Activated T-cell treated with anti-CD3 and anti-CD28 coated beads, Interleukin-2, amount 50 U/mL, for 24 hours (primary cell): ENCODE data around the gene CAMKK2.
"Not testable (repeated sequence)": the region's sequence is repeated elsewhere in the genome, so short reads cannot be mapped to it uniquely, and the experiment has no call there.

Experiments
- DNase-seq: peaks from one replicate; pipeline ENCODE4 v3.0.0-alpha.2; 2020
- H3K27ac Mint-ChIP-seq: 2 replicates; pipeline ENCODE4 v1.8.0; 2020; ENCODE audit warnings: mild to moderate bottlenecking, mixed read lengths
- H3K27me3 Mint-ChIP-seq: 2 replicates; pipeline ENCODE4 v1.8.0; 2020; ENCODE audit warnings: mixed read lengths
- H3K36me3 Mint-ChIP-seq: 2 replicates; pipeline ENCODE4 v1.8.0; 2020; ENCODE audit warnings: low read depth, mixed read lengths
- H3K4me1 Mint-ChIP-seq: 2 replicates; pipeline ENCODE4 v1.8.0; 2020; ENCODE audit warnings: low read depth, mixed read lengths
- H3K4me3 Mint-ChIP-seq: 2 replicates; pipeline ENCODE4 v1.8.0; 2020; ENCODE audit warnings: mild to moderate bottlenecking, moderate library complexity, mixed read lengths
- H3K9me3 Mint-ChIP-seq: 2 replicates; pipeline ENCODE4 v1.8.0; 2020; ENCODE audit warnings: mixed read lengths

CAMKK2 gene

DNA sequence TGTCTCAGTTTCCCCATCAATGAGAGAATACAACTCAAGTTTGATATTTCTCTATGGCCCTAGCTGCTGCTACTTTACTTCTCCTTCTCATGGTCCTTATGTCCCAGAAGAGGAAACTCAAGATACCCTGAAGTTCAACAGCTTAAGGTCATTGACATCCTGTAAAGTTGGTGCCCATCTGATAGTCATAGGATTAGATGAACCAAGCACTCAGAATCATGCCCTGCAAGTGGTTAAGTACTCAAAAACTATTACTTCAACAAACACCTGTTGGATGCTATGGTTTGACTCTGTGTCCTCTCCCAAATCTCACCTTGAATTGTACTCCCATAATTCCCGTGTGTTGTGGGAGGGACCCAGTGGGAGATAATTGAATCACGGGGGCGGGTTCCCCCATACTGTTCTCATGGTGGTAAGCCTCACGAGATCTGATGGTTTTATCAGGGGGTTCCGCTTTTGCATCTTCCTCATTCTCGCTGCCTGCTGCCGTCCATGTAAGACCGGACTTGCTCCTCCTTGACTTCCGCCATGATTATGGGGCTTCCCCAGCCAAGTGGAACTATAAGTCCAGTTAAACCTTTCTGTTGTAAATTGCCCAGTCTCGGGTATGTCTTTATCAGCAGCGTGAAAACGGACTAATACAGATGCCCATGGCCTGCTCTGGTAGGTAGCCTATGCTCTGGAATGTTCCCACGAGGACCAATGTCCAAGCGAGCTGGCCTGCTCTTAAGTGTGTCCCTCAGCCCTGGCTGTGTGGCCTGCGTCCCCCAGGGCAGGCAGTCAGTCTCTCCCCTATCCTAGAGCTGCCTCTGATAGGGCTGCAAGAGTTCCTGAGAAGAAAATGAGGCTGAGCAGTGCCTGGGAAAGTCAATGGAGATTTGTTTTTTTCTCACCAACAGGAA lies 18.1 kb downstream of the CAMKK2 start:
- H3K4me1 Mint-ChIP-seq = peaks cover 12% of the 10 kb centered on the region
- no peak overlapping the region for H3K27ac Mint-ChIP-seq
- H3K9me3 Mint-ChIP-seq = no peaks in the 10 kb centered on the region
- DNase-seq = no peak
- peaks cover 74% of the 10 kb centered on the region for H3K36me3 Mint-ChIP-seq
- H3K27me3 Mint-ChIP-seq = no peaks in the 10 kb centered on the region
- H3K4me3 Mint-ChIP-seq = no peak overlapping the region

DNA sequence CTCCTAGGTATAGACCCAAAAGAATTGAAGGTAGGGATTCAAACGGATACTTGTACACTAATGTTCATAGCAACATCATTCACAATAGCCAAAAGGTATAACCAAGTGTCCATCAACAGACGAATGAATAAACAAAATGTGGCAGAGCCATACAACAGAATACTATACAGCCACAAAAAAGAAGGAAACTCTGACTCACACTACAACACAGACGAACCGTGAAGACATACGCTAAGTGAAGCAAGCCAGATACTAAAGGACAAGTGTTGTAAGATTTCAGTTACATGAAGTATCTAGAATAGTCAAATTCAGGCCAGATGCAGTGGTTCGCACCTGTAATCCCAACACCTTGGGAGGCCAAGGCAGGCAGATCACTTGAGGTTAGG lies 19.1 kb downstream of the CAMKK2 start:
- Mint-ChIP-seq H3K36me3 (peaks cover 79% of the 10 kb centered on the region), H3K27ac (peak overlapping the region; percentile 12), H3K9me3 (no peaks in the 10 kb centered on the region), H3K27me3 (no peaks in the 10 kb centered on the region), H3K4me1 (peaks cover 12% of the 10 kb centered on the region), H3K4me3 (no peak overlapping the region)
- DNase-seq = no peak

DNA sequence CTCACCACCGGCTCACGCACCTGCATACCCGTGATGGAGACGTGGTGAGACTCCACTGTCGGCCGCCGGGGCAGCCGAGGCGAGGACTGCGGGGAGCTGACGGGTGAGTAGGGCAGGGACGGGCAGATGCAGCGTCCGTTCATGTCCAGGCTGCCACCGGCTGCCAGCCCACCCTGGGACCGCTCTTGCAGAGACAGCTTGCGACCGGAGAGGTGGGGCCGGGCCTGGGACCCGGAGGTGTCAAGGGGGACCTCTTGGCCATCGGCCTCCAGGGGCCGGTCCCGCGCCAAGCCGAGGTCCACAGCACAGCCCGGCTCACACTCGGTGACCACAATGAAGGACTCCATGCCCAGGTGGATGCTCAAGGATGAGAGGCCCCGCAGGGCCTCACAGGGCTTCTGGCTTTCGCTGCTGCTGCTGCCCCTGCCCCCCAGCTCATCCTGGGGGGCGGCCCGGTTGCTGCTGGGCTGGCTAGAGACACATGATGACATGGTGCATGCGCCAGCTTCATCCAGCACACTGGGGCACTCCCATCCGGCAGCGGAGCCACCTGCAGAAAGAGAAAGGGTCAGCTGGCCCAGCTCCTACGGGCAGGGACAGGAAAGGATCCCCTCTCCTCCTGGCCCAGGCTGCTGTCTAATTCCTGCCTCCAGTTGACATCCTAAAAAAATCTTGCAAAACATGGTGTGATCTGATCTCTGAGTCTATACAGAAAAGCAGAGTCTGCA lies 22.3 kb downstream of the CAMKK2 start:
- Mint-ChIP-seq H3K27me3 (no peaks in the 10 kb centered on the region), H3K9me3 (no peaks in the 10 kb centered on the region), H3K4me1 (peaks cover 12% of the 10 kb centered on the region), H3K36me3 (peaks cover 80% of the 10 kb centered on the region), H3K27ac (no peak overlapping the region), H3K4me3 (no peak overlapping the region)
- DNase-seq = no peak

DNA sequence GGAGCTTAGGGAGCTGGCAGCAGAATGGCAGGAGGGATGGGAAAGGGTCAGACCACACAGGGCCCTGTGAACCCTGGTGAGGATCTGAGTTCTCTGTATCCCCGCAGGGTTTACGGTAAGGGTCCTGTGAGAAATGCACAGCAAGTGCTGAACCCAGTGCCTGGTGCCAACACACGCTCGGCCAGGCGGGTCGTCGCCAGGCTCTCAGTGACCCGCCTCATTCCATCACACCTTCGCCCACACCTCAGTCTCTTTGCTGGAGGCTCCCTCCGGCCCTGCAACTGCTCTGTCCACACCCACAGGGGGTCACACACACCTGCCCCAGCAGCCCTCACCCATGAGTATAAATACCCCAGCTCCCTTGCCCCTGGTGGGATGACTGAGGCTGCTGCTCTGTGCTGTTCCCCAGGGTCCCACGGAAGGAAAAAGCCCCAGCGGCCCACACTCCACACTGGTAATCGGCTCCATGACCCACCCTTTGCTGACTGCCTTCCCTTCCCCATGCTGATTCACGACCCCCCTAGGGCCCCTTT lies 23.1 kb downstream of the CAMKK2 start:
- no peaks in the 10 kb centered on the region for H3K27me3 Mint-ChIP-seq
- H3K36me3 Mint-ChIP-seq = peaks cover 80% of the 10 kb centered on the region
- H3K9me3 Mint-ChIP-seq = no peaks in the 10 kb centered on the region
- no peak overlapping the region for H3K27ac Mint-ChIP-seq
- H3K4me1 Mint-ChIP-seq = peaks cover 11% of the 10 kb centered on the region
- no peak for DNase-seq
- no peak overlapping the region for H3K4me3 Mint-ChIP-seq

DNA sequence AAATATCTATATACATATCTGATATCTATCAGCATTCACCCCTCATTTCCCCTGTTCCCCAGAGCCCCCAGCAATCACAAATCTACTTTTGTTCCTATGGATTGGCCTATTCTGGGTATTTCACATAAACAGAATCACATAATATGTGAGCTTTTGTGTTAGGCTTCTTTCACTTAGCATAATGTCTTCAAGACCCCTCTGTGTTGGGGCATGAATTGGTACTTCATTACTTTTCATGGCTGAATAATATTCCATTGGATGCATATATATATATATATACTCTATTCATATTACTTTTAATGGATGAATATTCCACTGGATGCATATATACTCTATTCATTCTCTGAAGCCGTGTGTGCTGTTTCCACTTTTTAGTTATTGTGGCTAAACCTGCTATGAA lies 28.7 kb downstream of the CAMKK2 start:
- H3K36me3 Mint-ChIP-seq = peaks cover 79% of the 10 kb centered on the region
- no peaks in the 10 kb centered on the region for H3K4me1 Mint-ChIP-seq
- no peaks in the 10 kb centered on the region for H3K27me3 Mint-ChIP-seq
- H3K9me3 Mint-ChIP-seq = no peaks in the 10 kb centered on the region
- H3K4me3 Mint-ChIP-seq = no peak overlapping the region
- H3K27ac Mint-ChIP-seq = no peak overlapping the region
- DNase-seq = no peak

DNA sequence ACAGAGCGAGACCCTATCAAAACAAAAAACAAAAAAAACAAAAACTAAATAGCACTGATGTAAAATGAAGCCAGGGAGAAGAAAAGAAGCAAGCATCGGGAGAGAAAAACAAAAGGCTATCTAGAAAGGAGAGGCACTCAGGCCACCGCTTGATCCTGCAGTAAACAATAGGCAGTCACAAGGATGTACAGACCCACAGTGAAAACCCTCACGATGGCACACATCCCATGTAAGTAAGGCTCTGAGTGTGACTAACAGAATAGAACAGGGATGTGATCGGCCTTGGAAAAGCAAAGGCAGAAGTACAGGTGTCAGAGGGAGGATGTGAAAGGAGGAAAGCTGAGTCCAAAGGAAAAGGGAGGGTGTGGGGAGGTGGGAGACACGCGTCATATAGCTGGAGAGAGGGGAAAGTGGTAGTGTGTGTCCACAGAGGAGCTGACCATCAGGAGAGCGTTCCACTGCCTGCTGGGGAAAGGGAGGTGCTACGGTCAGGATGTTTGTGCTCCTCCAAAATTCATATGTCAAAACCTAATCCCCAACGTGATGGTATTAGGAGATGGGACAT lies 31.5 kb downstream of the CAMKK2 start:
- no peak for DNase-seq
- H3K27ac Mint-ChIP-seq = peak overlapping the region; percentile 27
- H3K9me3 Mint-ChIP-seq = no peaks in the 10 kb centered on the region
- no peak overlapping the region for H3K4me3 Mint-ChIP-seq
- peaks cover 83% of the 10 kb centered on the region for H3K36me3 Mint-ChIP-seq
- no peaks in the 10 kb centered on the region for H3K27me3 Mint-ChIP-seq
- no peaks in the 10 kb centered on the region for H3K4me1 Mint-ChIP-seq

DNA sequence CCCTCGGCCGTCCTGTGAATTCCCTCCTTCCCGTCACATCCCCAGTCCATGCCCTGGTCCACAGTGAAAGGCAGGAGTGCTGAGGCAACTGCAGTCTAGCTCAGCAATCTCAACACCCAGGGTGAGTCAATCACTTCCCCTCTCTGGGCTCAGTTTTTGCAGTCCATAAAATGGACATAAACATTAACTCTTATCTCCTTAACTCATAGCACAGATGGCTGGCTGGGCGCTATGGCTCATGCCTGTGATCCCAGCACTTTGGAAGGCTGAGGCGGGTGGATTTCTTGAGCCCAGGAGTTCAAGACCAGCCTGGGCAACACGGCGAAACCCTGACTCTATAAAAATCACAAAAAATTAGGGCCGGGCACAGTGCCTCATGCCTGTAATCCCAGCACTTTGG lies 32.4 kb downstream of the CAMKK2 start:
- Mint-ChIP-seq H3K4me3 (no peak overlapping the region), H3K27ac (no peak overlapping the region), H3K9me3 (no peaks in the 10 kb centered on the region), H3K36me3 (peaks cover 83% of the 10 kb centered on the region), H3K4me1 (no peaks in the 10 kb centered on the region), H3K27me3 (no peaks in the 10 kb centered on the region)
- no peak for DNase-seq

DNA sequence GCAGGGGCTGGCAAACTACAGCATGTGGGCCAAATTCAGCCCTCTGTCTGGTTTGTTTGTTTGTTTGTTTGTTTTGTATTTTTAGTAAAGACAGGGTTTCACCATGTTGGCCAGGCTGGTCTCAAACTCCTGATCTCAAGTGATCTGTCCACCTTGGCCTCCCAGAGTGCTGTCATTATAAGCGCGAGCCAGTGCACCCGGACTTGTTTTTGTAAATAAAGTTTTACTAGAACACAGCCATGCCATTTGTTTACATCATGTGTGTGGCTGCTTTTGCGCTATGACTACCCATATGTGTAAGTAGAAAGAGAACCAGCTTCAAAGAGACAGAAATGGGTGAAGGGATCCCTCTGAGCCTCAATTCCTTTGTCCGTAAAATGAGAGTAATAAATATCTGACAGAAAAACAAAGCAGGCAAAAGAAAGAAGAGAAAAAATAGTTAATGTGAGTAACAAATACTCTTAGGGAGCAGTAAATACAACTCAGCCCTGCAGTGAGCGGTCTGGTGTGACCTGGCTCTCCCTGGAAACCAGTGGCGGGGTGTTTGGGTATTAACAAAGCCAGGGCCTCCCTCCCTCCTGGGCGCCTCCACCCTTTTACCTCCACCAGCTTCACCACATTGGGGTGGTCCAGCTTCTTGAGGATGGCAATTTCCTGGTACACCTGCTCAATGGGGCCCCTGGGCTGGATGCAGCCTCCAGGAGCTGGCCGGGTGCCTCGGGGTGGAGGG lies 33.1 kb downstream of the CAMKK2 start:
- Mint-ChIP-seq H3K27ac (no peak overlapping the region), H3K27me3 (no peaks in the 10 kb centered on the region), H3K36me3 (peaks cover 83% of the 10 kb centered on the region), H3K4me1 (no peaks in the 10 kb centered on the region), H3K9me3 (no peaks in the 10 kb centered on the region), H3K4me3 (no peak overlapping the region)
- no peak for DNase-seq

DNA sequence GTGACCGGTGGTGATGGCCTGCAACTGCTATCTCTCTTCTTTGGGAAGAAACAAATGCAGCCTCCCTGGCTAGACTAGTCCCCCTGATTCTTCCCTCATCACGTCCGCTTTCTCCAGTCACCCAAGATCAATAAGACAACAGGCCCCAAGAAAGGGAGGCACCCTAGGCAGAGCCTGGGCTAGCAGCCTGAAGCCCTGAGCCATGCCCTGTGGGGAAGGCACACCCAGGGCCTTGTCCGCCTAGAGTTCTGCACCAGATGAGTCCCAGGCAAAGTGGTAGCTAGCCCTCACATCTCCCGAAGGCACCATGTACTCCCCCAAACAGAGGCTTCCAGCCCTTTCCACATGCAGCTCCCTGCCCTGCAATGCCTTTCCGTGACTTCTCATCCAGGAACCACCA lies 35.1 kb downstream of the CAMKK2 start:
- no peak overlapping the region for H3K4me3 Mint-ChIP-seq
- no peaks in the 10 kb centered on the region for H3K4me1 Mint-ChIP-seq
- no peaks in the 10 kb centered on the region for H3K9me3 Mint-ChIP-seq
- no peaks in the 10 kb centered on the region for H3K27me3 Mint-ChIP-seq
- H3K36me3 Mint-ChIP-seq = peaks cover 84% of the 10 kb centered on the region
- no peak overlapping the region for H3K27ac Mint-ChIP-seq
- DNase-seq = no peak

DNA sequence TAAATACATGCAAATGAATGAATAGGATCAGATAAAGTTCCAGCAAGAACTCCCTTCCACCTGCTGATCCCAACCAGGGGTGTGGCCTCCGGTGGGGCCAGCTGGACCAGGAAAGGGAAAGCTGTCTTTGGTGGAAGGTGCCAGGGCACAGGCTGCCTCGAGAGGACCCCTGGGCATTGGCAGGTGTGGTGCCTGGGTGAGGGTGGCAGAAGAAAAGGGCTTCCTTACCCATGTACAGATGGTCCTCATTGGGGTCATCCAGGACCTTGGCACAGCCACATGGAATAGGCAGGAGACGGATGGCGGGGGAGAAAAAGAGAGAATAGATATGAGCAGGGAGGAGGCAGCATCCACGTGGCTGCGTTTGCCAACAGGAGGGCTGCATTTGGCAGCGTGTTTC lies 36.4 kb downstream of the CAMKK2 start:
- no peaks in the 10 kb centered on the region for H3K9me3 Mint-ChIP-seq
- H3K27ac Mint-ChIP-seq = no peak overlapping the region
- no peaks in the 10 kb centered on the region for H3K4me1 Mint-ChIP-seq
- H3K27me3 Mint-ChIP-seq = no peaks in the 10 kb centered on the region
- peaks cover 87% of the 10 kb centered on the region for H3K36me3 Mint-ChIP-seq
- DNase-seq = no peak
- H3K4me3 Mint-ChIP-seq = no peak overlapping the region

DNA sequence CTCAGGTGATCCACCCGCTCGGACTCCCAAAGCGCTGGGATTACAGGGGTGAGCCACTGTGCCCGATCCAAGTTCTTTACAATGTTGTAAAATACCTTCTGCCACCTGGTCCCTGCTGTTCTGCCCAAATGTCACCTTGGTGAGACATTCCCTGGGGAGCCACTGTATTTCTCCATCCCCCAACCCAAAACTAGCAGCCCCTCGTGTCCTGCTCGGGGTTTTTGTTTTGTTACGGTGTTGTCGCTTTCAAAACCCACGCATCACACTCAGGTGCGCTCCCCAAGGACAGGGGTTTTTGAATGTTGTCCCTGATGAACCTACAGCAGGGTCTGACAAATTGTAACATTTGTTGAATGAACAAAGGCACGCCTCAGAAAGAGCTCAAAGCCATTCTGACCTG lies 37.4 kb downstream of the CAMKK2 start:
- H3K4me3 Mint-ChIP-seq = no peak overlapping the region
- peaks cover 3% of the 10 kb centered on the region for H3K4me1 Mint-ChIP-seq
- DNase-seq = no peak
- no peaks in the 10 kb centered on the region for H3K27me3 Mint-ChIP-seq
- H3K27ac Mint-ChIP-seq = no peak overlapping the region
- H3K36me3 Mint-ChIP-seq = peaks cover 89% of the 10 kb centered on the region
- no peaks in the 10 kb centered on the region for H3K9me3 Mint-ChIP-seq

DNA sequence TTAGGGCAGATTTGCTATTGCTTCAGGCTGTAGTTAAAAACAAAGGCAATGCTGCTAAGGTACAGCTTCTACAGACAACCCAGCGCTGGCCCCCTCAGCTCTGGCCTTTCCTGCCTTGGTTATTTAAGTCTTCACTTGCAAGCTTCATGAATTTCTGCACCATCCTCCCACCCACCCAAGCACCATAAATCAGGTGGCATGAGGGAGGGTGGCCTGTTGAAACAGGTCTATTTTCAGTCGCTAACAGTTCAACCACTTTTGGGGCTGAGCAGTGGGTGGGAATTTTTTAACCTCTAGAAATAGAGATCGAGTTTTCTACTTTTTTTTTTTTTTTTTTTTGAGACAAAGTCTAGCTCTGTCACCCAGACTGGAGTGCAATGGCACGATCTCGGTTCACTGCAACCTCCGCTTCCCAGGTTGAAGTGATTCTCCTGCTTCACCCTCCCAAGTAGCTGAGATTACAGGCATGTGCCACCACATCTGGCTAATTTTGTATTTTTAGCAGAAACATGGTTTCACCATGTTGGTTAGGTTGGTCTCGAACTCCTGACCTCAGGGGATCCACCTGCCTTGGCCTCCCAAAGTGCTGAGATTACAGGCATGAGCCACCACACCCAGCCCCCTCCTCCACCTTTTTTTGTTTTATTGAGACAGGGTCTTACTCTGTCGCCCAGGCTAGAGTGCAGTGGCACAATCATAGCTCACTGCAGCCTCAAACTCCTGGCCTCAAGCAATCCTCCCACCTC lies 38.6 kb downstream of the CAMKK2 start:
- H3K36me3 Mint-ChIP-seq = peaks cover 89% of the 10 kb centered on the region
- not testable (repeated sequence) for H3K27me3 Mint-ChIP-seq, DNase-seq, H3K4me3 Mint-ChIP-seq, H3K27ac Mint-ChIP-seq, H3K9me3 Mint-ChIP-seq
- H3K4me1 Mint-ChIP-seq = peaks cover 12% of the 10 kb centered on the region

DNA sequence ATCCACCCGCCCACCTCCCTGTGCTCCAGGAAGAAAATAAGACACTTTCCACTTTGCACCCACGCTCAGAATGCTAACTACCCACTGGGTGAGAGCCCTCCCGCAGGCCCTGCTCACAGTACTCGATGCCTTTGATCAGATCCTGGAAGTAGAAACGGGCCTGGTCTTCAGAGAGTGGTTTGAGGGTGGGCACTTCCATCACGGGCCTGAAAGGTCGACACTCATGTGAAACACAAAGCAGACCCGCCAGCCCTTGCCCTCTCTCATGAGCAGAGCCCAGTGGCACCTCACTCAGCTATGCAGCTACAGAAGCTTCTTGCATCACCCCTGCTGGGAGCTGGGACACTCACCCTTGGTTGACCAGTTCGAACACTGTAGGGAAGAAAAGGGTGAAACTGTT lies 41.1 kb downstream of the CAMKK2 start:
- Mint-ChIP-seq H3K4me1 (peaks cover 14% of the 10 kb centered on the region), H3K36me3 (peaks cover 92% of the 10 kb centered on the region), H3K4me3 (no peak overlapping the region), H3K9me3 (no peaks in the 10 kb centered on the region), H3K27me3 (no peaks in the 10 kb centered on the region), H3K27ac (no peak overlapping the region)
- no peak for DNase-seq
